Measurements from ENCODE around the gene FAM181A.

The FAM181A gene

DNA sequence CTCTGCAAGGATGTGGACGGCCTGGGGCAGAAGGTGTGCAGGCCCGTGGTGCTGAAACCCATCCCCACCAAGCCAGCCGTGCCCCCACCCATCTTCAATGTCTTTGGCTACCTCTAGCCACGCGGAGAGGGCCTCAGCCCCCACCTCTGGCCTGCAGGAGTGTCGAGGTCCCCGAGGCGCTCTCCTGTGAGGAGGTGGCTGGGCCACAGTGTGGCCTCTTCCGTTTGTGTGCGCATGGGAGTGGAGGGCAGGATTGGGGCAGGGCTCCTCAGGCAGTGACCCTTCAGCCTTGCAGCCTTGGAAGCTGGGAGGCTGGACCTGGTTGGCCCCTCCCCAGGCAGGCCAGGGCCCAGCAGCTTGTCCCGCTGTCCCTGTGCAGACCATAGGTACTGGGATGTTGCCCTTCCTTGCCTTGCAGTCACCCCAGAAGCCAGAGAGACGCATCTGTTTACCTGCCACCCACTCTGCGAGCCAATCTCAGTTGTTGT lies 1.9 kb downstream of the FAM181A start:
- no peak for DNase-seq (ENCODE audit: low spot score)

DNA sequence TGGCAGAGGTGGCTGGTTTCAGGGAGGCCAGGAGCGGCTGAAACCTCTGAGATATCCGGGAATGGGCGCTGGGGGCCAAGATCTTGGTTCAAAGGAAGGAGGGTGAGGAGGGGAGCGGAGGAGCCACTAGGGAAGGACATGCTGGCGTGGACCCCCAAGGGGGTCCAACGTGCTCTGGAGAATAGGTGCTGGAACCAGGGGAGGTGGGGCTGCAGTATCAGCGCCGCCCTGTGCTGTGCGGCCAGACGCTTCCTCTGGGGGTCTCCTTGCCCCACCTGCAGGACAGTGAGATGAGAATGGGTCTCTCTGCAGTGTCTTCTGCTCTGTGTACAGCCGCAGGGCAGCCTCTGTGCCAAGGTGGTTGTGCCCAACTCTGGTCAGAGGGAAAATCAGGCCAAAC lies 2.5 kb downstream of the FAM181A start:
- no peak for DNase-seq (ENCODE audit: low spot score)

DNA sequence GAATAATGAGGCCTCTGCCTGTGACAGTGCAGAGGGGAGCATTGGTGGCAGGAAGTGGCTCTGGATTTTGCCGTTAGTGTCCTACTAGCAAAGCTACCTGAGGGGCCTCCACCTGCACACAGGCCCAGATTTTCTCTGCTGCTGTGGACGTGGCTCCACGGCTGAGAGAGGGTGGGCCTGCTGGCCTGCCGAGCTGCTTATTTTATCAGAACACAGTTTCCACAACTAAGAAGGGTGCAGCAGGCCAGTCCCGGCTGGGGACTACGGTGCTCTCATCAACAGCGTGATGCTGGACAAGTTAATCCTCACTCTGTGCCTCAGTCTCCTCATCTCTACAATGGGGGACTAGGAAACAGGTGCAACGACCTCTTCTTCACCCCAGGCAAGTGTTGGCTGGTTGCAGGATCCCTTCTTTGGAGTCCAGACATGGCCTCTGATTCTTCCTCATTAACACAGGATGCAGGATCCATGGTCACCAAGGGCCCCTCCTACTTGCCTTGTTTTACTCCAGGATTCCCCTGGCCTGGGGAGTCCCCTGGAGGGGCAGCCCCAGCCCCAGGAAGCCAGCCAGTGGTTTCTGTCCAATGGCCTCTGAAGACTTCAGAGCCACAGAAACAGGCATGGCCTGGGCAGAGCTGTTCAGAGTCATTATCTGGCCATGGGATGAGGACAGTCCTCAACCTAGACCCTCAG lies 3.3 kb downstream of the FAM181A start:
- no peak for DNase-seq (ENCODE audit: low spot score)

DNA sequence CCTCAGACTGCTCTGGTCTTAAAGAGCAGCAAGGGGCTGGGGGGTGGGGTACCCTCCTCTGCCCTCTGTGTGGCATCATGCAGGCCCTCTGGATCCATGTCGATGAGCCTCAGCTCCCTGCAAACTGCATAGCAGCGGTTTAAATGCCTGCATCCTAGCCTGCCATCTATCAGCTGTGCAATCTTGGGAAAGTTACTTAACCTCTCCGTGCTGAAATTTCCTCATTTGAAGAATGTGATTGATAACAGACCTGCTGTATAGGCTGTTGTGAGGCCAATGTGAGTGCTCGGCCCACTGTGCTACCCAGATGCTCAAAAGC lies 3.8 kb downstream of the FAM181A start:
- DNase-seq (ENCODE audit: low spot score): no peak

DNA sequence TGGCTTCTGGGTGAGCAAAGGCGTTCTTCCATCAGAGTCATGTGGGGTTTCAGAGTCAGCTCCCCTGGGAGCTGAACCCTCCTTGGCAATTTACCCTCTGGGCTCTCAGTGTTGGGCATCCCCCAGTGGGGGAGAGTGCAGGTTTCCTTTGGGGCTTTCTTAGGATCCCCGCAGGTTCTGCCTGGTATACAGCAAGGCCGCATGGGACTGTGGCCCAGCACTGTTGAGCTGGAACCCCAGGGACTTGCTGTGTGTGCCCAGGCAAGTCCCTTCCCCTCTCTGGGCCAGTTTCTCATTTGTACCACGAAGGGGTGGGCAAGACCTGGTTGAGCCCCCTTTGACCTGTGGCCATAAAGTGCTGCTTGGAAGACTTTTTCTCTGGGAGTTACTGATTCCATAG lies 5.5 kb downstream of the FAM181A start:
- DNase-seq (ENCODE audit: low spot score): no peak

DNA sequence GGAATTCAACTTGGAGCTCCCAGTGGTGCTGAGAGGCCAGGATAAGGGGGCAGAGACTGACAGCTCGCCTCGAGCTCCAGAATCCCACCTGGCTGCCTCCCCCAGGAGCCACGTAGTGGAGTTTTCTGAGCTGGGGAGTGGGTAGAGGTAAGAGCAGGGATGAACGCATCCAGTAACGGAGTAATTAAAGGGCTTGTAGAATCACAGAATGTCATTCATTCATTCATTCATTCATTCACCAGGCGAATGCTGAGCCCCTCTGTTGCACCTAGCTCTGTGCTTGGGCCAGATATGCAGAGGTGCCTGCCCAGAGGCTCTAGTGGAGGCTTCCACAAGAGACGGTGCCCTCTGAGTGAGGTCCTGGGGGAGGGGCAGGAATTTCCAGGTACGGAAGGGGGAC lies 8.1 kb downstream of the FAM181A start:
- DNase-seq (ENCODE audit: low spot score): no peak

DNA sequence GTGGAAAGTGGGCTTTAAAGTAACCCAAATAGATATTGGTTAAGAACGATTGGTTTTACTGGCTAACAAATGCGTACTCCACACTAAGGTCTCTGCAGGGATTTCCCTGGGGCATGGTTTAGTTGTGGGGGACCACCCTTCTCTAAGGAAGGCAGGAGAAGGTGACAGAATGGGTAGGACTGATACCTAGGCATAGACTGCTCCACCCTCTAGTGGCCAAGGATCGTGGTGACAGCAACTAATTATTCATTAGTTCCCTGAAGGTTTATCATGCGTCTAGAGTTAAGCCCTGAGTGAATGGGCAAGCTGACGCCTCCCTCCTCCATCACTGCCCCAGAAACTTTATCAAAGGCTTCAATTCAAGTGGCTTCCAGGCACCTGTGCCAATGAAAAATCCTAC lies 9.1 kb downstream of the FAM181A start:
- DNase-seq (ENCODE audit: low spot score): no peak

DNA sequence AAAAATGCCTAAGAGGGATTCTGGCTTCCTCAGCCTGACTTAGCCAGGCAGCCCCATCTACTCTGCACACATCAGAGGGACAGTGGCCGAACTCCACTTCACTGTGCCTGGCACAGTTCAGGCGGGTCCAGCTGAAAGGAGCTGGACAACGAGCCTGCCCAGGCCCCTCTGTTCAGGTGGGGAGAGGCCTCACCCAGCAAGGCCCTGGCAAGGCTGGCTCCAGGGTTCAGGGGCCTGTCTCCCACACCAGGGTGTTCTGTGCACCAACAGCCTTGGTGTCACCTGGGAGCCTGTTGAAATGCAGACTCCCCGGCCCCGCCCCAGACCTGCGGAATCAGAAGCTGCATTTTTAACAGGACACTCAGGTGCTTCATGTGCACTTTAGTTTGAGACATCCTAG lies 9.8 kb downstream of the FAM181A start:
- no peak for DNase-seq (ENCODE audit: low spot score)

DNA sequence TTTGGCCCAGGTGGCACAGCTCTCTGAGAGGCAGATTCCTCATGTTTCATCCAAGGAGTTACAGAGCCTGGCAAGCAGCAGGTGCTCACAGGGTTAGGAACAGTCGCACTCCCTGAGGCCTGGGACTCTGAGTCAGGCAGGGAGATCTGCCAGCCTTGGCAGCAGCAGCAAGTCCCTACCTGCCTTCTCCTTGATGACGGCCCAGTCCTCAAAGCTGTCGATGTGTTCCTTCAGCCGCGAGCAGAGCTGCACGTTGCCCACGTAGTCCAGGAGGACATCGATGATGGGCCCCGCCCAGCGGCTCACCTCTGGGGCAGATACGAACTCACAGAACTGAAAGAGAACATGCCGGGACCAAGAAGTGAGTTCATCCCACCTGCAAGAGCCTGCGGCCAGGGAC lies 10.4 kb downstream of the FAM181A start:
- DNase-seq (ENCODE audit: low spot score): no peak

DNA sequence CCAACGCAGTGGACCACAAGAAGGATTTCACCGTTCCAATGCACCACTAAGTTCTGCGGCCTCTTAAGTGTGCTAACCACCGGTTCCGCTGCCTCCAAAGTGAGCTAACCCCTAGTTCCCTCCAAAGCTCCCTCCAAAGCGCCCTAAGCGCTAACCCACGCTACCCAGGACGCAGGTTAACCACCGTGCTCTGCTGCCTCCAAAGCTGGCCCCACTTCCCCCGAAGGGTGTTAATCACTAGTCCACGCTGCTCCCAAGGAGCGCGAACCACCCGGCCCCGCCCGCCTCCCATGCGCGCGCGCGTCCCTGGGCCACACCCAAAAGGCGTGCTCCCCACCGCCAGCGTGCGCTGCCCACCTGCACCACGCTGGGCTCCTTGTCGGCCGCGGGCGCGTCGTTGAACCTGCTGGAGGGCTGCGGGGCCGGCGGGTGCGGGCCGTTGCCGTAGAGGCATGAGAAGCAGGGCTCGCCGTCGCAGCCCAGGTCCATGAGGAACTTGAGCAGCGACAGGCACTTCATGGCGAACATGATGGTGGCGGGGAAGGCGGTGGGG lies 11.7 kb downstream of the FAM181A start:
- no peak for DNase-seq (ENCODE audit: low spot score)

DNA sequence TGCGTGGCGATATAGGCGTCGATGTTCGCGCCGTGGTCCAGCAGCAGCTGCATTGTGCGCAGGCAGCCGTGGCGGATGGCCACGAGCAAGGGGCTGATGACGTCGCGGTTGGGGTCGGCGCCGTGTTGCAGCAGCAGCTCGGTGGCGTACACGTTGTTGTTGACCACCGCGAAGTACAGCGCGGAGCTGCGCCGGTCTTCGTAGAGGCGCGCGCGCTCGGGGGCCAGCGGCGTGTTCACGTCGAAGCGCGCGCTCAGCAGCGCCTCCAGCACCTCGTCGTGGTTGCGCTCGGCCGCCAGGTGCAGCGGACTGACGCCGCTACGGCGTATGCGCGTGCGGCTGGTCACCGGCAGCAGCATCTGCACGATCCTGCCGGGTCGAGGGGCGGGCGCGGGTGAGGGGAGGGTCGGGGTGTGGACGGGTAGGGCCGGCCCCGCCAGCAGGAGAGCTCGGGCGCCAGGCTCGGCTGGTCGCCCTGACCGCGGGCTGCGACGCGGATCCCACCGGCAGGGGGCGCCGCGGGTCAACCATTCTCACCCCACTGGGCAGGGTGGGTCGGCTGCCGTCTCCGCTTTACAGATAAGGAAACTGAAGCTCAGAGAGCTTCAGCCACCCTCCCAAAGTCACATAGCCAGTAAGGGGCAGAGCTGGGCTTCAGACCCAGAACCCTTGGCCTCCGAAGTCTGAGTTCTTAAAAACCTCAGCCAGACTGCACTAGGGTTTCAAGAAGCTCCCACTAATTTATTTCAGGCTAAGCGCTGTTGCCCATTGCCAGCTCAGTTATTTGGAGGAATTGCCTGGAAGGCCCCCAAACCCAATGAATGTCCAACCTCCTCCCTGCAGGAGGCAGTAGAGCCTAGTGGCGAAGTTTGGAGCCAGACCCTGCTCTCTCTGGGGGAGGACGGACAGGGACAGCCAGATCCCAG lies 12.4 kb downstream of the FAM181A start:
- DNase-seq (ENCODE audit: low spot score): peak; percentile 38

DNA sequence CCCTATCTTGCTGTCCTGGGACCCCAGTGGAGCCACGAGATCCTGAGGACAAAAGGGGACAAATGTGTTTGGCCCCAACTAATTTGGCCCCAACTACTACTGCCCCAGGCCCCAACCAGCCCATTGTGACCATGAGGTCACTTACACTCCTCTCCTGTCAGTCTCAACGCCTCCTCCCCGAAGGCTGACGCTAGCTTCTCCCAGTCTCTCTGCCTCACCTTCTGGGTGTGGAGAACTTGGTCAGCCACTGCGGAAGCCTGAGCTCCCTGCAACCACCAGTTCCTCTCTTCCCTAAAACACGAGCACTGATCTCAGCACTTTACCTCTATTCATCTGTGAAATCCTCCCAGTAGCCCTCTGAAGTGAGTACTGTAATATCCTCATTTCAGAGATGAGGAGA lies 13.3 kb downstream of the FAM181A start:
- no peak for DNase-seq (ENCODE audit: low spot score)

DNA sequence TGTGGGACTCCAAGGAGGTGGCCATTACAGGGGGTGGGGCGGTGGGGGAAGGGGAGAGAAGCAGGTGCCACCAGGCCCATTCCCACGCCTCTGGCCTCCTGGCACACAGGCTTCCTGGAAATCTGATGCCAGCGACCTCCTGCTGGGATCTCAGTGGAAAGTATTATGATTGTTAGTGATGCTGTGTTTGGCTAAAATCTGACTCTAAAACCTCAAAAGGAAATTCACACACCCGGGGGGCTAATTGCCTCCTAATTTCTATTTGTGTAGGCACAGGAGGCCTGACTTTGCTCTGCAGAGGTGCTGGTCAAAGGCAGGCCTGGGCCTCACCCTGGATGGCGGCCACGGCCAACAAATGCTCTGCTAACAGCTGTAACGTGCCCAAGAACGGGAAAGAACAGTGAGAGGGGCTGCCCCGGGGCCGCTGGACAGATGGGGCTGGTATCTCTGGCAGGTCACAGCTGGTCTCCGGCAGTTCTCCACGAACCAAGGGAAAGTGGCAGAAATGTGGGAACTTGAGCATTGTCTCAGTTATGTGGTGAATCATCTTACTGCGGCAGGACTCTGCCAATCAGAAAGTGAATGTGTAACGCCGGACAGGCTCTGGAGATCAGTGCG lies 14.3 kb downstream of the FAM181A start:
- no peak for DNase-seq (ENCODE audit: low spot score)

DNA sequence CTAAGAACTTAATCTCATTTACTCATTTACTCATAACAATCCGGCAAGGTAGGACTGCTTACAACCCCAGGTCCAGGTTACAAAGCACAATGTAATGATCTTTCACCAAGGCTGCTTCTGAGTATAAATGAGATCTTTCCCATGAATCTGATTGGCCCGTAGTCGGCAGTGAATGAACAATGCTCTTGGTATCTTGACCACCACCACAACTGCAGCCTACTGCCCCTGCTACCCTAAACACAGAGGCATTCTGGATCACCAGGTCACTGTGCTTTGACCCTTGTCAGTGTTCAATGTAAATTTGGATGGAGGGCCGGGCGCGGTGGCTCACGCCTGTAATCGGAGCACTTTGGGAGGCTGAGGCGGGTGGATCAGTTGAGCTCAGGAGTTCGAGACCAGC lies 15.9 kb downstream of the FAM181A start:
- DNase-seq (ENCODE audit: low spot score): no peak

DNA sequence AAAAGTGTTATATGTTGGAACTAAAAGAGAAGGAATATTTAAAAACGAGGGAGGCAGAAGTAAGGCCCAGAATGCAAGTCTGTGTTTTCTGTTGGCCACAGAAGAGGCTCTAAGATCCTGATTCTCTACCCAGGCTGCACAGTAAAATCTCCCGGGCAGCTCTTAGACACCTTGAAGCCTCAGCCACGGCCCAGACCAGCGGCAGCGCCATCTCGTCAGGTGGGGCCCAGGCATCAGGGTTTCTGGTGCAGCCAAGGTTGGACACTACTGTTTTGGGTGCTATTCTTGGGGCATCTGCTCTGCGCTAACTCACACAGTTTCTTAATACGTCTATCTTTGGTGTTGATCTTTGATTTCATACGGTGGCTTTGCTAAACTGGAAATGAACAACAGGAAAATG lies 16.8 kb downstream of the FAM181A start:
- DNase-seq (ENCODE audit: low spot score): no peak

DNA sequence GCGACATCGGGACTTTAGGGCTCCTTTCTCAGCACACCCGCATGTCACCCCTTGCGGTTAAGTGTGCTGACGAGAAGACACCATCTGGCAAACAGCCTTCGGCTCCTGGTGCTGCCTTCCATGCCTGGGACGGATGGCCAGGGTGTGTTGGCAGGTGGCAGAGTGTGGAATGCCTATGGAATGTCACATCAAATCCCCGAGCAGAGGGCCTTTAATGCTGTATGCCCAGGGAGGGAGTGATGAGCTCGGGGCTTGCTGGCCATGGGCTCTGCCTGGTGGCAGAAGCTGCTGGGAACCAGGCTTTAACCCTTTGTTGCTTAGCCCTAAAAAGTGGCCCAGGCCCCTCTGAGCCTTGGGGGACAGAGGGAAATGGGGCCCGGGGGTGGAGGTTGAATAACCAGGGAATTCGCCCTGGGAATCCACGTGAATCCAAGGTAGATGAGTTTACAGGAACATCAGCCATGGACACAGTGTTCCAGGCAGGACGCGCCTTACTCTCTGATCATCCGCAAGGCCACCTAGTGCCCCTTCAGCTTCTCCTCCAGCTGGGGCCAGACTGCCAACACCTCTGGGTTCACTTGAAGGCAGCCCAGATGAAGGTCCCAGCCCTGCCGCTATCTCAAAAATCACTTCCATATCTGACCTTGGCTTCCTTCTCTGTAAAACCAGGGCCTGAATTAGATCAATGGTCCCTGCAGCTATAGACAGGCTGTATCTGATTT lies 17.4 kb downstream of the FAM181A start:
- no peak for DNase-seq (ENCODE audit: low spot score)

DNA sequence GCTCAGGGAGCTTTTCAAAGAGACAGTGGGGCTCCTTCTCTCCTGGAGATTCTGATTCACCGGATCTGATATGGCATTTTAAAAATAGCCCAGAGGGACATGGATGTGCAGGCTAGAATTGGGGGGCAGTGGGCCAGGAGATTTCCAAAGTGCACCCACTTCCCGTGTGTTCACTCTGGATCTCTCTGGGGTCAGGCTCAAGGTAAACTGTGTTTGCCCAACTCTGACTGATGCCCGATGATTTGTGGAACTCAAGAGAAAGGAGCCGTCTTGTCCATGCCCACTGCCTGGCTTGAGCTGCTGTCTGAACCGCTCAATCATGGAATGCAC lies 17.9 kb downstream of the FAM181A start:
- no peak for DNase-seq (ENCODE audit: low spot score)

DNA sequence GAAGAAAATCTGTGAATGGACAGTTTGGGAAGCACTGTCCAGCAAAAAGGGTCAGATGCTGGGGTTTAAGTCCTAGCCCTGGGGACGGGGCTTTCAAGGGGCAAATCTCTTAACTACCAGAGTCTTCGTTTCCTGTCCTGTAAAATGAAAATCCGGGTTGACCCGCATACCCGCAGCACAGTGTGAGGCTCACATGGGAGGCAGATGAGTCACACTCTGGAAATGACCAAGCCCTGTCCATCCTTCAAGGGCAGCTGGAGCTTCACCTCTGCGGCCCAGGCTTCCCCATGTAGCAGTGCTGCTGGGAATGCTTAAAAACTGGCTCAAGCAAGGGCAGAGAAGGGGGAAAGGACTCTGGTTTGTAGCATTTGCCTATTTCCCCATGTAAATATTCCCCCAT lies 19.0 kb downstream of the FAM181A start:
- no peak for DNase-seq (ENCODE audit: low spot score)

DNA sequence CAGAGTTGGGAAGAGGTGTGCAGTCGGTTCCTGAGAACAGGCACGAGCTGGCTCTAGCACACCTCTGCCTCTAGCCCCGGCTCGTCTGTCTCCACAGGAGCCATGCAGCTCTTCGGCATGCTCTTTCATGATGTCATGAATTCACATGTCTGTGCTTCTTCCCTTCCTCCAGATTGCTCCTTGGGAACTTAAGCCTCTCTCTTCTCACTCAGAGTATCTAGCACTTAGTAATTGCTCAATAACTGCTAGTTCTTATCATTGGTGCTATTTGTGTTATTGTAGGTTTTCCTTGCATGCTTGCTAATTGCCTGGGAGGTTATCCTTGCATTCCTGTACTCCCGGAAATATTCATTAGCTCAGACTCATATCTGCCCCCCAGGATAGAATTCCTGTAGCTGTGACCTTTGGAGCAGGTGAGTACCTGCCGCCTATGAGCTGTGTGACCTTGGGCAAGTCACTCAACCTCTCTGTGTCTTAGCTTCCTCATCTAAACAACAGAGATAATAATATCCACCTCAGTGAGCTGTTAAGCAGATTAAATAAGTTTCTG lies 19.5 kb downstream of the FAM181A start:
- no peak for DNase-seq (ENCODE audit: low spot score)

DNA sequence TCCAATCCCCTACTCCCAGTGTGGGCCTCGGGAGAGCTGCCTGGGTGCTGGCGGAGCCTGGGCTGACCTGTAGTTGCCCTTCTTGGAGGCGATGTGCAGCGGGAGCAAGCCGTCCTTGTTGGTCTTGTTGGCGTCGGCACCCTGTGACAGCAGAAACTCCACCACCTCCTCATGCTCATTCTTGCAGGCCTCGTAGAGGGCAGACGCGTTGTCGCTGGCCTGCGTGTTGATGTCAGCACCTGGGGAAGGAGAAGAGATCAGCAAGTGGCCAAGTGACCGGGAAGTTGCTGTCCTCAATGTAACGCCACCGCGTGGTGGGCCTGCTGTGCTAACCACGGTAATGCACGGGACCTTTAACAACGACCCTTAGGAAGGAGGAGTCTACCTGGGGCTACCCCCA lies 20.1 kb downstream of the FAM181A start:
- DNase-seq (ENCODE audit: low spot score): no peak

DNA sequence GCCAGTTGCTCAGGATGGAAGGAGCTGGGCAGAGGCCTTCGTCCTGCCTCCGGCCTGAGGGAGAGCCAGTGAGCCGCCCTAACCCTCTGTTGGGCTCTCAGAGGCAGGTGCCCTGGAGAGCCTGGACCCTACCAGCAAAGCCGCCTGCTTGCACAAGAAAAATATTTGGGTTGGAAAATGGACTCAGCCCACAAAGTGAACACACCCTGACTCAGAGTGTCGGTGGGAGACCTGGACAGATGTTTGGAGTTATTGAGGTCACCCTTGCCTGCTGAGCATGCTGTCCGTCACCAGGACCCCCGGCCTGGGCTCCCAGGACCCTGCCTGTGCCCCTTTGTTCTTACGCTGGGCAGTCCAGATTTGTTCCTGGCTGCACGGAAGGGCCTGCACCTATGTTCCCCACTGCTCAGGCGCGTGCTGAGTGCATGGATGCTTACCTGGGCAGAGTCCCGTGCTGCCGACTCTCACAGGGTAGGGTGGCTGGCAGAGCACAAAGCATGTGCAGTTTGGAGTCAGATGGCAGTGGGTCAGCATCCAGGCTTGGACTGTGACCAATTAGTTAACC lies 22.4 kb downstream of the FAM181A start:
- DNase-seq (ENCODE audit: low spot score): no peak
